ENCODE data around the gene GRAP2. TPM values are rescaled to one million over a fixed set of nuclear protein-coding genes. Genes with fewer than 3 reads are reported as not detected.

Gene GRAP2
- total RNA-seq, 1 experiment from 2014 or later = 0.12 TPM

- ChIA-PET POLR2A (interaction anchor here (0.6 to 2.0 kb wide), 11 partner anchors 13 to 503 kb away, joined by 3 to 10 read pairs (median 5); partner anchors contain the start of gene ATF4), CTCF (interaction anchor here (1.0 to 22.5 kb wide), 6 partner anchors 13 to 485 kb away, joined by 3 to 471 read pairs (median 57); partner anchors contain the start of gene RPS19BP1)
- peak overlapping the region; percentile 33 for H3K27ac Mint-ChIP-seq (ENCODE audit: low read depth, unreplicated experiment)
- H3K4me1 Mint-ChIP-seq (ENCODE audit: insufficient read depth, unreplicated experiment) = peaks cover 7% of the 10 kb centered on the region
- peak; percentile 68 for DNase-seq (ENCODE audit: unreplicated experiment)
- no peak overlapping the region for H3K4me3 Mint-ChIP-seq (ENCODE audit: unreplicated experiment)
- H3K36me3 Mint-ChIP-seq (ENCODE audit: insufficient read depth, unreplicated experiment) = peaks cover 38% of the 10 kb centered on the region
- intact Hi-C loops (cut with micrococcal nuclease) = loop anchor here (2.0 kb wide), 1 partner anchor 90 kb away; no protein-coding TSS in a partner anchor
- TF ChIP-seq CTCF (IDR thresholded peaks at IDR 0.05; ENCODE audit: unreplicated experiment) = no peak
- no TSS peak for BruUV-seq (replicated peaks)
- no peaks in the 10 kb centered on the region for H3K9me3 Mint-ChIP-seq (ENCODE audit: unreplicated experiment)
- H3K27me3 Mint-ChIP-seq (ENCODE audit: insufficient read depth, unreplicated experiment) = no peaks in the 10 kb centered on the region
Measured at GRCh38 chr22:40022536-40023240, 121.8 kb downstream of the GRAP2 start.

Other genes with a start within 250 kb of the GRAP2 start
- gene ENTHD1, start 7.3 kb upstream of the GRAP2 start, total RNA-seq (2022) = not detected in 2 replicates
- not detected in 2 replicates for gene TMA7B, start 59.3 kb downstream of the GRAP2 start, total RNA-seq (2022)
- 33.1 and 41.3 TPM in 2 replicates for gene FAM83F, start 93.9 kb downstream of the GRAP2 start, total RNA-seq (2022)